GM21423 (cell line): ENCODE data around the gene KIAA0513.

Experiments used
- ATAC-seq: cut with Tn5 transposase; IDR thresholded peaks from one replicate; pipeline ENCODE4 v1.9.1; 2021; ENCODE audit warnings: mild to moderate bottlenecking, moderate library complexity; ENCODE audit not compliant: unreplicated experiment

KIAA0513 gene

GRCh38 chr16:85067426-85067825 lies 39.8 kb downstream of the KIAA0513 start:
- ATAC-seq, result no peak

GRCh38 chr16:85068746-85069145 lies 41.2 kb downstream of the KIAA0513 start:
- ATAC-seq, result no peak

- ATAC-seq, result no peak
Measured at GRCh38 chr16:85069171-85069570, 41.6 kb downstream of the KIAA0513 start.

- ATAC-seq, result no peak
Measured at GRCh38 chr16:85072076-85072860, 44.7 kb downstream of the KIAA0513 start.

- no peak for ATAC-seq
Measured at GRCh38 chr16:85072947-85073346, 45.4 kb downstream of the KIAA0513 start.

GRCh38 chr16:85074225-85074914 lies 46.8 kb downstream of the KIAA0513 start:
- no peak for ATAC-seq

GRCh38 chr16:85075236-85075924 lies 47.8 kb downstream of the KIAA0513 start:
- ATAC-seq, result no peak

GRCh38 chr16:85077039-85077438 lies 49.4 kb downstream of the KIAA0513 start:
- ATAC-seq, result no peak

GRCh38 chr16:85077576-85078125 lies 50.1 kb downstream of the KIAA0513 start:
- no peak for ATAC-seq

GRCh38 chr16:85078226-85078625 lies 50.6 kb downstream of the KIAA0513 start:
- no peak for ATAC-seq

GRCh38 chr16:85078952-85079351 lies 51.4 kb downstream of the KIAA0513 start:
- ATAC-seq, result no peak

GRCh38 chr16:85079785-85080570 lies 52.4 kb downstream of the KIAA0513 start:
- ATAC-seq, result no peak

- ATAC-seq, result no peak
Measured at GRCh38 chr16:85081038-85081437, 53.4 kb downstream of the KIAA0513 start.

- ATAC-seq, result no peak
Measured at GRCh38 chr16:85081765-85082164, 54.2 kb downstream of the KIAA0513 start.

GRCh38 chr16:85082173-85083050 lies 54.8 kb downstream of the KIAA0513 start:
- ATAC-seq, result peak; percentile 42

- ATAC-seq, result peak; percentile 22
Measured at GRCh38 chr16:85083051-85083639, 55.5 kb downstream of the KIAA0513 start.

GRCh38 chr16:85084841-85085510 lies 57.4 kb downstream of the KIAA0513 start:
- no peak for ATAC-seq

- no peak for ATAC-seq
Measured at GRCh38 chr16:85085721-85086120, 58.1 kb downstream of the KIAA0513 start.
